KBM-7 (cell line): ENCODE measurements around the gene PSMD10.

Source experiments
- DNase-seq: peaks from one replicate; pipeline ENCODE4 v3.0.0-alpha.2; 2015
- in situ Hi-C: fragments of 300-500 bp; cut with MboI; formaldehyde crosslinking; loops from 2 replicates; pipeline ENCODE4 v1.14.3; 2020; ENCODE audit warnings: low sequenced_read_pairs, low pct_unique_long_range_greater_than_20kb, mixed read lengths

The PSMD10 gene, protein sequence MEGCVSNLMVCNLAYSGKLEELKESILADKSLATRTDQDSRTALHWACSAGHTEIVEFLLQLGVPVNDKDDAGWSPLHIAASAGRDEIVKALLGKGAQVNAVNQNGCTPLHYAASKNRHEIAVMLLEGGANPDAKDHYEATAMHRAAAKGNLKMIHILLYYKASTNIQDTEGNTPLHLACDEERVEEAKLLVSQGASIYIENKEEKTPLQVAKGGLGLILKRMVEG

DNA sequence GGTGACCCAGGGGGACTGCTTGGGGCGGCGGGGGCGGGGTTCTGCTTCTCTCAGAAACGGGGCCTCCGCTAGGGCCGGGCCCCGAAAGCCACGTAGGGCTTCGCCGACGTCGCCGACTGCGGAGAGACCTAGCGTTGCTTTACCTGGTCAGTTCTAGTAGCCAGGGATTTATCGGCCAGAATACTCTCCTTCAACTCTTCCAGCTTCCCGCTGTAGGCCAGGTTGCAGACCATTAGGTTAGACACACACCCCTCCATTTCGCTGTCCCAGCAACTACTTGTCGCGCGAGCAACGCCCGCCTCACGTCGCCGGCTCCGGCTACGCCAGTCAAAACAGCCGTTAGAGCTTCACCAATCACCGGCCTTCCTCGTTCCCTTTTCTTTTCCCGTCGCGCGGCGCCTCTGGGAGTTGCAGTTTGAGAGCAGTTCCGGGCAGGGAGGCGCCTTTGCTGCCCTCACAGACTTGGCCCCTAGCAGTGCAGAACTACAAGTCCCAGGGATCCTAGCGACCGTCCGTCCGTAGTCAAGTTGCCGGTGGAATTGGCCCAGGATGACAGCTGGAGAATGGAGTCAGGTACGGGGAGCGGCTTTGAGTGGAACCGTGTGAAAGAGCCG, at the start of gene PSMD10, which contains the start of gene ATG4A:
TSS of gene PSMD10 (minus strand) at position 279 of the 614 bp plus-strand sequence. CDS start at position 257, 22 bp downstream.
TSS of gene ATG4A (plus strand) at position 515 of the 614 bp plus-strand sequence. CDS start at position 564, 49 bp downstream.
- in situ Hi-C loops: no loop called here
- DNase-seq: peak; percentile 99

- peak; percentile 51 for DNase-seq
- in situ Hi-C loops: no loop called here
Observed at GRCh38 chrX:108138814-108139702, 47.7 kb upstream of the PSMD10 start.

- in situ Hi-C loops: no loop called here
Observed at GRCh38 chrX:108134724-108135123, 43.4 kb upstream of the PSMD10 start.

GRCh38 chrX:108132876-108133275, 41.5 kb upstream of the PSMD10 start:
- in situ Hi-C loops: no loop called here
- no peak for DNase-seq

More at GRCh38 chrX:108134724-108135123, 43.4 kb upstream of the PSMD10 start:
- DNase-seq: no peak

GRCh38 chrX:108132034-108132433, 40.7 kb upstream of the PSMD10 start:
- no peak for DNase-seq
- in situ Hi-C loops: no loop called here

- DNase-seq: no peak
- in situ Hi-C loops: no loop called here
Observed at GRCh38 chrX:108131471-108131870, 40.1 kb upstream of the PSMD10 start.

DNA sequence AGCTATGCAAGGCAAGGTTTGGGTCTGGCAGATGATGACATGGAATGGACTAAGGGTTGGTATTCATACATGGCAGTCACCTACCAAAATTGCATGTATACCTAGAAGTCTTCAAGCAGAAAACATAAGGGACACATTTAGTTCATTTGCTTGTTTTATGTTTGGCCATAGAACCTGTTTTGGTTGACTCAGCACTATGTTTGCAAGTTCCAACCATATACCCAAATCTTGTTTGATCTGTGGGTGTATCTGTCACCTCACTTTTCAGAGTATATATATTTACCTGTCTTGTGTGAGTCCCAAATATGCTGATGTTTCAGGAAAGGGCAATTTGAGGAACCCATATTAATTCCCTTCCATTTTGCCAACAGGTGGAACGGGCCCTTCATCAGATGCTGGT, 39.5 kb upstream of the PSMD10 start:
- DNase-seq: no peak
- in situ Hi-C loops: no loop called here

GRCh38 chrX:108127152-108127551, 35.8 kb upstream of the PSMD10 start:
- no peak for DNase-seq
- in situ Hi-C loops: no loop called here

- peak; percentile 8 for DNase-seq
- in situ Hi-C loops: no loop called here
Observed at GRCh38 chrX:108126661-108127060, 35.3 kb upstream of the PSMD10 start.

DNA sequence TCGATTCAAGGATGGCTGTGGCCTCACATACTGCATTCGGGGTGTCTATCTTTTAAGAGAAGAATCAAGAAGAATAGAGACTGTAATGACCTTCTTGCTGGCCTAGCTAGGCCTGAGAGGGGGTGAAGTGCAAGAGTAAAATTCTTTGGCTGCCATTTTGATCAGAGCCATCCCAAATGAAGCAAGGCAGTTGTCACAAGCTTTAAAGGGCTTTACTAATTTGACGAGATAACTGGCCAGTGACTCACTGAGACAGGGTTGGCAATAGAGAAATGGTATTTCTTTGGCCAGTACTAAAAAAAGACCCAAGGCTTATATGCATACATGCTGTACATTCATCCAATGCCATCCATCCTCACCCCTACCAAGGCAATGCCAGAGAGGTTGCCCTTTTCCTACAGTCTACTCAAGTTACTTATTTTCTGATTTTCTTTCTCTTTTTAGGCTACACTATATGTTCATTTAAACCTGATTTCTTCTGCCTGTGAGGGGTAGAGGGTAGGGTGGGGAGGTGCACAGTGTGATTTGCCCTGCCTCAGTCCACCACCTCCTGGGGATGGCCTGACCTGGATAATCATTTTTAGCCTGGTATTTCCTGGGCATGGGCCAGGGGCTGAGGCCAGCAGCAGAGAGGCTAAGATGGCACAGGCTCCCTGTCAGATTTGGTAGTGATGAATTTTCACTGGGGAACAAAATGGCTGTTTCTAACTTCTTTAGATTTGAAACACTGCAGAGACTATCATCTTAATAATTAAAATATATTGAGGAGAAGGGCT, 32.4 kb upstream of the PSMD10 start:
- no peak for DNase-seq
- in situ Hi-C loops: no loop called here

DNA sequence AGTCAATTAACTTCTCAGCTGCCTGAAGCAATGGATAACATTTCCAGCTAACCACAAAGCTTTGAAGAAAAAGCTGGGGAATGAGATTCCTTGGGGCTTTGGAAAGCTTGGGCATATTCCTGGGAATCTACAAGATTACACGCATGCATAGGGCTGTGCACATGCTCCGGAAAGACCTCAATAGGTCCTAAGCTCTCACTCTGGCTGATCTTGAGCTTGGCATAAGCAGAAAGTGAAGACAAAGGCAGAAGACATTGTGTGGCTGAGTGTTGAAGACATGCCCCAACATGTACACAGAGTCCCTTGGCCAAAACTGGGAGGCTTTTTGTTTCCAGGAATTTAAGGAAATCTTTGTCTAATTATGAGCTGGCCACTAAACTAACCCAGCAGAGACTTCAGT, 31.4 kb upstream of the PSMD10 start:
- in situ Hi-C loops: no loop called here
- DNase-seq: peak; percentile 23

GRCh38 chrX:108121291-108121690, 29.9 kb upstream of the PSMD10 start:
- no peak for DNase-seq
- in situ Hi-C loops: no loop called here

DNA sequence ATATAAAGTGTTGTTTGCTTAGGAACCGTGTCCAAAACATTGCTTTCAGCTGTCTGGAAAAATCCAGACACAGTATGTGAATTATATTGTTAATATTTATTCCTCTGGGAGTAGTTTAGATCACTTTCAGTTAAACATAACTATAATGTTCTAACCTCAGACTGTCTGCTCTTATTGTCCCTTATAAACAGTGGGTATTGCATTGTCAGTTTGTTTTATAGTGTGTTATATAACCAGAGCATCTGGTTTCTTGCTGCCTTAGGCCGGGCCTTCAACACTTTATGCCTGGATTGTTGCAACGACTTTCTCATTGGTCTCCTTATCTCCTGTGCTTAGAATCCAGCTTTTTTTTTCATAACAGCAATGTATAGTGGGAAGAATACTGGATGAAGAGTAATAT, 26.6 kb upstream of the PSMD10 start:
- DNase-seq: no peak
- in situ Hi-C loops: no loop called here

- in situ Hi-C loops: no loop called here
- DNase-seq: no peak
Observed at GRCh38 chrX:108114541-108114940, 23.2 kb upstream of the PSMD10 start.

- in situ Hi-C loops: no loop called here
- DNase-seq: no peak
Observed at GRCh38 chrX:108105473-108105872, 14.1 kb upstream of the PSMD10 start.

GRCh38 chrX:108097380-108097779, 6.0 kb upstream of the PSMD10 start:
- in situ Hi-C loops: no loop called here
- DNase-seq: no peak

DNA sequence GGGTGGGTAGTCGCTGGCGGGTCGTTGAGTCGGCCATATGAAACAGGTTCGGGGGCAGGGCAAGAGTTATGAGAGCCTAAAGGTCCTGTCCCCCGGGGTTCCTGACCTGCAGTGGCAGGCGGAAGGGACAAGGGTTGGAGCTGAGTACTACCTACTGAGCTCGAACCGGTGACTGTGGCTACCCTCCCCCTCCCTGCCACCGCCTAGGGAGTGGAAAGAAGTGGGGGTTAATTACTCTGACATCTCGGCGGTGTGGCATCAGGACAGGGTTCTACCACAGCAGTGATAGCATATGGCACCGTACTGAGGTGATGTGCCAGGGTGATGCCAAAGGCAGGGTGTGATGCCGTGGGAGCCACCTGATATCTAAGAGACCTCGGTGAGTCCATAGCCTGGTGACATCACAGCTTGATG, 543 bp upstream of the PSMD10 start:
- in situ Hi-C loops: no loop called here
- no peak for DNase-seq

GRCh38 chrX:108090491-108091263, 665 bp downstream of the PSMD10 start:
- no peak for DNase-seq
- in situ Hi-C loops: no loop called here
